HG03558 (cell line): ENCODE measurements around the gene CWC15.
"Not testable (repeated sequence)": the region's sequence is repeated elsewhere in the genome, so short reads cannot be mapped to it uniquely, and the experiment has no call there.

ENCODE experiments used
- ATAC-seq: cut with Tn5 transposase; IDR thresholded peaks from one replicate; pipeline ENCODE4 v1.9.1; 2021; ENCODE audit warnings: moderate number of reproducible peaks; ENCODE audit not compliant: unreplicated experiment; ENCODE audit errors: extremely low read depth

The CWC15 gene

DNA sequence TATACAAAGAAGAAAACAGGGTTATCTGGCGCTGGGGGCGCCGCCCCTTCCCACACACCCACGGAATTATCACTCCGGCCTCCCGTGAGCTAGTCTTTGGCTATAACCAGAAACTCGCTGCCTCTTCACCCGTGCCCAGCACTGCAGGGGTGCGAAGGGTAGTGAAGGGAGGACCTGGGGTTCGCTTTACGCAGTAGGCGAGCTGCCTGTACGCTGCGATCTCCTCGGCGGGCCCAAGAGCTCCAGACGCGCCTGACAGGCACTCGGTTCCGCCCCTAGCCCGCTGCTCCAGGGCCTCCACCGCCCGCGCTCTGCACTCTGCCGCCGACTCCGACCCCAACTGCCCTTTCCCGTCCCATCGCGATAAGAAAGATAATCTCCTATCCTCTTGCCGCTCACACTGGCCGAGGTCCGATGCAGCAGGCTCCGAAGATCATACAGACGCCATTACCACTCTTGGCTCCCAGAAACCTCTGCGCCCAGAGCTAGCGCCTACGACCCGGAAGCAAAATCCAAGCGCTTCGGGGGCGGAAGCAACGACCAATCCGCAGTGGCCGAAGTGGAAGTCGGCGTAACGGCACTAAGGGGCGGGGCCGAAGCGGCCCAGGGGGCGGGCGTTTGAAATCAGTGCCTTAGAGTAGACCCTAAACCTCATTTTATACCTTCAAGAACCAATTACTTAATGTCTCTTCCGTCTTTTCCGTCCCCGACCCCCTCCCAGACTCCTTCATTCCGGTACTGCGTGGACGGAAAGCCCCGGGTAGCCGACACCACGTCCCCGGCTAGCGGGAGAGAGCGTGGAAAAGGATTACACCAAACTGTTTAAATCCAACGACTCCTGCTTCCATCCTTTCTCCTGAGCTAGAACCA is at the start of gene CWC15, which contains the start of gene KDM4D:
Gene CWC15, minus strand, starts transcription at position 458 of the 870 bp plus-strand sequence. CDS start 1,371 bp downstream, outside the sequence.
Gene KDM4D, plus strand, starts transcription at position 611 of the 870 bp plus-strand sequence. CDS start 23,664 bp downstream, outside the sequence.
- ATAC-seq: peak; percentile 100

DNA sequence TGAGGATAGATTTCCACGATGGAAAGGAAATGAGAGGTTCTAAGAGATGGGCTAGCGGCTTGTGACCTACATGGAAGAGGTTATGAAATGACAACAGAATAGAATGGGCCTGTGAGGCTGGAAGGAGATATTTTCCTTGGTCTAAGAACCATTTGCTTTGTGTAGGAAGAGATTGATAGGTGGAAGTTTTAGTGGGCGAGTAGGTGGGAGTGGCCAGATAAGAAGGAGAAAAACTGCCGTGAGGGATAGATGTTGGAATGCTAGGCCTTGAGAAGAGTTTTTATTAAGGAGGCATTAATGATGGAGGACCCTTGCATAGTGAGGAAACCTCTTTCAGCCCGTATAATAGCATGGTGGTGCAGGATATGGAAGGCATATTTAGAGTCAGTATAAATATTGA is 48.1 kb upstream of the CWC15 start:
- not testable (repeated sequence) for ATAC-seq

DNA sequence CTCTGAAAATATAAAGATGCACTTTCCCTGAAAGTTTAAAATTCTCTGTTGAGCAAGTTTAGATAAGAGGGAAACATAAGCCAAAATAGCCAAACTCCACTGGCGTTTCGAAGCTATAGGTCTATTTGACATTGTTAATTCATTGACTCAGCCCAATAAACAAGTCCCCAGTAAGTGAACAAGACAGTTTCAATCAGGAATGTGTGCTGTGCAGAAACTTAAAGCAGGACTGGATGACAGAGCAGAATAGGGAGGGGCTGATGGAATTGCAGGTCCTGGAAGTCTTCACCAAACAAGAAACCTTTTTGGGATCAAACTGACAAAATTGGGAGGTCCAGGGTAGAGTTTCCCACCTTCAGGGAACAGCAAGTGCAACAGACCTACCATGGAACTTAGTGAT is 42.8 kb upstream of the CWC15 start:
- no peak for ATAC-seq

DNA sequence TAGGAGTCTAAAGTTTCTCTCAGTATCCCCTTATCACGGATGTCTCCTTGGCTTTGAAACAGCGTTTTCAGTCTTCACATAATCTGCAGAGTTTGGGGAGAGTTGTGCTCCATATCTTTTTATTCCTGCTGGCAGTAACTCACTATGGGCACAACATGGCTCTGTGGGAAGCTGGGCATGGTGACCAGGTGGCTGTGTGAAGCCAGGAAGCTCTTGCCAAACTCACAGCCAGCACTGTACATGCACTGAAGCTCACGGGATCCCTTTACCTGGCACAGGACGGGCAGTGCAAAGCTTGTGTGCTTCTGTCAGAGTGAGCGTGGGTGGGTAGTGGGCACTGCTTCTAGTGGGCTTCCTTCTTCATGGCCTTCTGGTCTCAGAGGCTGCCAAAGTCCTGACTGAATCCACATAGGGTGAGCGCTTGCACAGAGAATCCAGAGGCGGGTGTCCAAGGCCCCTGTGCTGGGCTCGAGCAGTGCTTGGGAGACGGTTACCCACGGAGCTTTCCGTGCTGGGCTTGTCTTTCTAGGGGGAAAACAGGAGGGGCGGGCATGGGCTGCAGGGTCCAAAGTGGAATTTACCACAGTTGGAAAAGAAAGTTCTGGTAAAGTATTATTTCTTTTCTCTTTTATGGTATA is 40.9 kb upstream of the CWC15 start:
- no peak for ATAC-seq

DNA sequence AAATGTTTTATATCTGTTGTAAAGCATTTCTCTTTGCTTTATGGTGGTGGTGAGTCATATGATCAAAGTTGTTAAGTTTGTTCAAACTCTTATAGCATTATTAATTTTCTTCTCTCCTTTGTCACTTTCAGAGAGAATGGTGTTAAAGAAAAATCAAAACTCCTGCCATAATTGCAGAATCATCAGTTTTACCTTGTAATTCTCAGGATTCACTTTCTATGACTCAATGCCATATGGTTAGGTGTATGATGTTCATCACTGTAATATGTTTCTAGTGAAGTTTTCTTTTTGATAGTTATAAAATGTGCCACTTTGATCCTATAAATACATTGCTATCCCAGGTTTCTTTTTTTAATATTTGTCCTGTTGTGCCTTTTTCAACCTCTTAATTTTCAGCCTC is 38.0 kb upstream of the CWC15 start:
- no peak for ATAC-seq

- ATAC-seq: no peak
Measured at GRCh38 chr11:95005642-95006041, 32.3 kb upstream of the CWC15 start.

- ATAC-seq: no peak
Measured at GRCh38 chr11:95003716-95004115, 30.4 kb upstream of the CWC15 start.

- ATAC-seq: no peak
Measured at GRCh38 chr11:94998285-94998684, 24.9 kb upstream of the CWC15 start.

- ATAC-seq: no peak
Measured at GRCh38 chr11:94997437-94997836, 24.1 kb upstream of the CWC15 start.

DNA sequence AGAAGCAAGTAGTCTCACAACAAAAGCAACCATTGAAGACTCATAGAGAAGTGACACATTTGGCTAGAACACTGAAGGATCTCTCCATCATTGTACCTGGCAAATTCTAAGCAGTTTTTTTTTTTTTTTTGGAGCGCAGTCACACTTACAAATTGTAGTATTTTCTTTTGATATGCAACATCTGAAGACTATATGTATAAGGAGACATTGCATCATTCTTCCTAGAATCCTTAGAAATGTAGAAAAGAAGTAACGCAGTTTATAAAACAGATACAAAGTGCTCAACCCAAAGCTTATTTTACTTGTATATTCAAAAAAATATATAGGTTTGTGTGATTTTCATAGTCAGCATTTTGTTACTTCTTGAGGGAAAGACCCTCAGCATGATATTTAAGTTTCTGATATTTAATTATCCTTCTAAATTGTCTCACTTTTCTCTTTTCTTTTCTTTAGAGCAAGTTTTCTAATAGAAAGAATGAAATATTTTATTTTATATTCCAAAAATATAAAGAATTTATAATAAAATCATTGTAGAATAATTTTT is 20.1 kb upstream of the CWC15 start:
- no peak for ATAC-seq

GRCh38 chr11:94988748-94989147 is 15.4 kb upstream of the CWC15 start:
- ATAC-seq: no peak

DNA sequence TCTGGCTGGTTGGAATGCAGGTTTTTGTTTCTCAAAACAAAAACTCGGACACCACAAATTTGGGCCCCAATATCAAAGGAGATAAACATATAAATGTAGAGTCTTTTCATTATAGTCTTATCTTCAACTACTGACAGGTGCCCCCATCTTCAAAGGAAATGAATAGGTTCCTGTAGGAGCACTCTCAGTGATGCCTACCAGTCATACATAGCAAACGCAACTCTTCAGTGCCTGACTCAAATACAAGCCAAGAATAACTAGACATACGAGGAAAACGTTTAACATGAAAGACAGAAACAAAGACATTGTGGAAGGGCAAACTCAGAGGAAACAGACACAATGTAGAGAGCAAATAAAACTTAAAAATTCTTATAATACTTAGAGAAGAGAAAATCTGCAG is 14.0 kb upstream of the CWC15 start:
- no peak for ATAC-seq

- ATAC-seq: no peak
Measured at GRCh38 chr11:94975599-94975998, 2.2 kb upstream of the CWC15 start.

DNA sequence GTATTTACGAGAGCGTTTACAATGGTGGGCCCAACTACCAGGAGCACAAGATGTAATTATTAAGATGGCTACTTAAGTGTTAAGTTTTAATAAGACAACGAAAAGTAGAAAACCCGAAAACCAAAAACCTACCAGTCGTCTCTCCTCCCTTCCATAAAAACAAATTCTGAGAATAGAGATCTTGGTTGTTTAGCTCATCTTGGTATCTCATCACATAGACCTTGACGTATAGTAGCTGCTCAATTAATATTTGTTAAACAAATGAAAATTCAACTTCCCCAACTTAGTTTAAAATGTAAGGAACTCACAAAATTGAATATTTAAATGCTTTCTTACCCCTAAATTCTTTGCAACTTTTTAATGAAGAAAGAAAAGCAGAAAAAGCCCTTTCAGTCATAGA is 822 bp upstream of the CWC15 start:
- ATAC-seq: no peak

GRCh38 chr11:94972700-94973098 is 657 bp downstream of the CWC15 start:
- no peak for ATAC-seq

GRCh38 chr11:94968334-94968958 is 4.9 kb downstream of the CWC15 start:
- ATAC-seq: no peak

DNA sequence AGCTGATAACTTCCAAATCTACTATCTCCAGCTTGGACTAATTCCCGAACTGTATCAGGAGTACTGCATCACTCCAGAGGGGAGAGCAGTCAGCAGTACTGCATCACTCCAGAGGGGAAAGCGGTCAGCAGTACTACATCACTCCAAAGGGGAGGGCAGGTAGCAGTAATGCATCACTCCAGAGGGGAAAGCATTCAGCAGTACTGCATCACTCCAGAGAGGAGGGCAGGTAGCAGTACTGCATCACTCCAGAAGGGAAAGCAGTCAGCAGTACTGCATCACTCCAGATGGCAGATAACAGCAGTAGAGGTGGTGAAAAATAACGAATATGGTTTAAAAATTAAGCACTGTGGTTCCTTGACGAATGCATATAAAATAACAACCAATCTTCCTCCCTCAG is 8.4 kb downstream of the CWC15 start:
- ATAC-seq: no peak

DNA sequence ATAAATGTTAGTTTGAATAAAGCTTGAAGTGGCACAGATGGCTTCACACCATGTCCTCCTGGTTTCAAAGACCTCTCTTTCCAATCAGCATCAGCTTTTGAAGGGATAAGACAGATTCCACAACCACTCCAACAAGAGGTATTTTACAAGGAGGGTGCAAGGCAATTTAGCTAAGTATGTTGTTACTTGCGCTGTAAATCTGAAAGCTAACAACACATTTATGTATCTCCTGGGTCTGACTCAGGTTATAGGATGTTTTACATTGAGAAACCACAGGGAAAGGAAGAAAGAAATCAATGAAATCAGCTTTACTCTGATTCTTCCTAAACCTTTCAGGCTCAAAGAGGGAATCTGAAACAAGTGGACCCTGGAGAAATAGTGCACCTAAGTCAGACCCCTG is 12.1 kb downstream of the CWC15 start:
- ATAC-seq: no peak

DNA sequence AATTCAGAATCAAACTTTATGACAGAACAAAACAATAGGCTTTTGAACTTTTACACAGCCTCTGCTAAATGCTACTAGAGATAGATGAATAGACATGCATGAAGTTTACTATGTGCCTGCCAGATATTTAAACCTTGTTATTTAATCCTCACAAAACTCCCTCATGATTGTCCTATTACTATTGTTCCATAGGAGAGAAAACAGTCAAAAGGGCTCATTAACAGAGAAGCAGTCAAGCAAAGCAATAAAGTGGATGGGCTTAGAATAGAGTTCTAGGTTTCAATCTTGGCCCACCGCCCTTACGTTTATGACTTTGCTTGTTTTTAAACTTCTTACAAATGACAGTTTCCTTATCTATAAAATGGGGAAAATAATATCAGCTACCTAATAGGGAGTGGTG is 12.9 kb downstream of the CWC15 start:
- ATAC-seq: no peak

DNA sequence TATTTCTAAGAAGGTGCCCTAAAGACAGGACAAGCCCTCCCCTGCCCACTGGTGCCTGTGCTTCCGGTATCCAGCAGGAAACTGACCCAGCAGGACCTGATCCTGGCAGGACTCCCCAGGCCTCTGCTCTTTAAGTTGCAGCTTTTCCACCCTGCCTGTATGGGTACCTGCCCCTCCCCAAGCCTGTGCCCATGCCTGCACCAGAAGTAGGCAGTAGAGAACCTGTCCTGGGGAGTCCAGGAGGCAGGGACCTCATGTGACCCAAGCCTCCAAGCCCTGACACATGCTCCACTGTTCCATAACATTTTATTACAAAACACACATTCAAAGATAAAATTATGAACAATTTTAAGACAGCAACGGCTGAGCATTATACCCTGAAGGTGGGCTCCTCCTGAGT is 14.2 kb downstream of the CWC15 start:
- no peak for ATAC-seq
